OCI-LY7 (cell line): ENCODE results near the gene STX8. TPM values are rescaled to one million over a fixed set of nuclear protein-coding genes. Genes with fewer than 3 reads are reported as not detected.

Experiments
- BruUV-seq: library from RNA; stranded (reverse); fragments of 400-500 nt; replicated peaks from 2 replicates; lab custom pipeline; 2021; lab: Mats Ljungman, UMichigan
- CTCF ChIA-PET: fragments of 300-600 bp; sonication (Branson Sonifier 250); formaldehyde crosslinking; loops from one replicate; lab custom pipeline; 2022; ENCODE audit warnings: antibody characterized with exemption; ENCODE audit not compliant: unreplicated experiment; lab: Charles Lee
- POLR2A ChIA-PET: fragments of 300-600 bp; sonication (Branson Sonifier 250); formaldehyde crosslinking; loops from one replicate; lab custom pipeline; 2022; ENCODE audit warnings: antibody characterized with exemption; lab: Charles Lee
- DNase-seq: peaks from one replicate; pipeline ENCODE4 v3.0.0-alpha.2; 2015; ENCODE audit warnings: low spot score
- H2AFZ ChIP-seq: fragments of 200-600 bp; sonication (generic), shearing (Covaris generic); 2 replicates; pipeline ENCODE4 v1.6.1; 2014; ENCODE audit warnings: mild to moderate bottlenecking, antibody characterized with exemption, low read length, moderate library complexity
- H3K27ac ChIP-seq: fragments of 200-600 bp; sonication (generic); 2 replicates; pipeline ENCODE4 v1.5.1; 2014; ENCODE audit warnings: mixed run types, low read depth, mild to moderate bottlenecking, moderate library complexity, low read length, inconsistent platforms; ENCODE audit not compliant: poor library complexity, severe bottlenecking
- H3K36me3 ChIP-seq: fragments of 200-600 bp; sonication (generic); 2 replicates; pipeline ENCODE4 v1.6.1; 2014; ENCODE audit warnings: mild to moderate bottlenecking, antibody characterized with exemption, low read length, moderate library complexity, mixed read lengths; ENCODE audit not compliant: insufficient read depth
- H3K4me1 ChIP-seq: fragments of 200-600 bp; sonication (generic); 2 replicates; pipeline ENCODE4 v1.5.1; 2014; ENCODE audit warnings: mild to moderate bottlenecking, low read length; ENCODE audit not compliant: insufficient read depth, poor library complexity, severe bottlenecking
- H3K4me2 ChIP-seq: fragments of 200-600 bp; sonication (generic); 2 replicates; pipeline ENCODE4 v1.6.1; 2014; ENCODE audit warnings: mild to moderate bottlenecking, low read length
- H3K4me3 ChIP-seq: fragments of 200-600 bp; sonication (generic); 2 replicates; pipeline ENCODE4 v1.5.1; 2014; ENCODE audit warnings: mild to moderate bottlenecking, low read depth, low read length; ENCODE audit not compliant: poor library complexity, severe bottlenecking
- H3K79me2 ChIP-seq: fragments of 200-600 bp; sonication (generic); 2 replicates; pipeline ENCODE4 v1.6.1; 2016; ENCODE audit warnings: low read depth, mild to moderate bottlenecking, low read length, moderate library complexity, mixed read lengths; ENCODE audit not compliant: insufficient read depth
- H3K9me2 ChIP-seq: fragments of 200-600 bp; sonication (generic); 2 replicates; pipeline ENCODE4 v1.6.1; 2016; ENCODE audit warnings: mild to moderate bottlenecking, low read length, mixed read lengths; ENCODE audit not compliant: insufficient read depth
- H3K9me3 ChIP-seq: fragments of 200-600 bp; sonication (generic); 2 replicates; pipeline ENCODE4 v1.6.1; 2014; ENCODE audit warnings: mild to moderate bottlenecking, mixed run types, low read length, mixed read lengths
- H4K20me1 ChIP-seq: fragments of 200-600 bp; sonication (generic); 2 replicates; pipeline ENCODE4 v1.6.1; 2014; ENCODE audit warnings: mild to moderate bottlenecking, antibody characterized with exemption, low read length, moderate library complexity, mixed read lengths; ENCODE audit not compliant: insufficient read depth
- CTCF ChIP-seq: fragments of 200-600 bp; sonication (generic); conservative IDR thresholded peaks from 2 replicates; pipeline ENCODE4 v1.5.1; 2014; ENCODE audit warnings: mild to moderate bottlenecking, antibody characterized with exemption, low read length, moderate library complexity, mixed read lengths
- EZH2phosphoT487 ChIP-seq: fragments of 200-600 bp; sonication (generic); IDR thresholded peaks from 2 replicates; pipeline ENCODE4 v1.6.1; 2018; ENCODE audit warnings: low read depth, borderline replicate concordance, mild to moderate bottlenecking, mixed run types, antibody characterized with exemption, low read length, moderate library complexity, mixed read lengths
- intact Hi-C: fragments of 100-400 bp; cut with micrococcal nuclease; formaldehyde crosslinking; loops from one replicate; pipeline ENCODE4 v1.10.0; 2022; ENCODE audit not compliant: unreplicated experiment
- total RNA-seq, 2 experiments: library from RNA; depleted of rRNA in 1 of 2; stranded (reverse); fragments of >200 nt in 1 of 2; shearing (Covaris generic) in 1 of 2; gene quantifications; 2 replicates each; pipeline ENCODE4 v1.2.3, GENCODE V29; 2014 to 2022

Gene STX8
- total RNA-seq, 2 experiments from 2014 or later, result 56.7 to 69.0 TPM

- H3K9me3 ChIP-seq, result no peaks in the 10 kb centered on the region
- no peaks in the 10 kb centered on the region for H4K20me1 ChIP-seq
- CTCF ChIA-PET, result no interaction called here
- no peaks in the 10 kb centered on the region for H3K79me2 ChIP-seq
- H3K36me3 ChIP-seq, result no peaks in the 10 kb centered on the region
- peak; percentile 16 for DNase-seq
- H3K4me1 ChIP-seq, result no peaks in the 10 kb centered on the region
- H2AFZ ChIP-seq, result no peak overlapping the region
- TF ChIP-seq CTCF (peak; percentile 75), EZH2phosphoT487 (no peak)
- H3K9me2 ChIP-seq, result no peaks in the 10 kb centered on the region
- no TSS peak for BruUV-seq
- no peak overlapping the region for H3K27ac ChIP-seq
- POLR2A ChIA-PET, result no interaction called here
- no peak overlapping the region for H3K4me3 ChIP-seq
- intact Hi-C loops, result loop anchor here (10.0 kb wide), 1 partner anchor 152 kb away; no protein-coding TSS in a partner anchor
- H3K4me2 ChIP-seq, result no peak overlapping the region
These were observed 172.9 kb downstream of the STX8 start for GRCh38 chr17:9402590-9403199.

- TF ChIP-seq EZH2phosphoT487, result no peak
- TF ChIP-seq CTCF, result no peak
- no peak overlapping the region for H2AFZ ChIP-seq
- BruUV-seq, result no TSS peak
- H3K4me2 ChIP-seq, result no peak overlapping the region
- H3K9me3 ChIP-seq, result no peaks in the 10 kb centered on the region
- intact Hi-C loops, result loop anchor here (2.0 to 10.0 kb wide), 2 partner anchors 21 to 153 kb away; no protein-coding TSS in a partner anchor
- H3K4me1 ChIP-seq, result no peaks in the 10 kb centered on the region
- no peak for DNase-seq
- H3K9me2 ChIP-seq, result no peaks in the 10 kb centered on the region
- no peaks in the 10 kb centered on the region for H4K20me1 ChIP-seq
- ChIA-PET POLR2A (interaction anchor here (0.6 kb wide), 1 partner anchor 1726 kb away, joined by 3 read pairs; no protein-coding TSS in a partner anchor), CTCF (no interaction called here)
- no peaks in the 10 kb centered on the region for H3K79me2 ChIP-seq
- H3K4me3 ChIP-seq, result no peak overlapping the region
- no peaks in the 10 kb centered on the region for H3K36me3 ChIP-seq
- no peak overlapping the region for H3K27ac ChIP-seq
These were observed 174.2 kb downstream of the STX8 start for GRCh38 chr17:9401434-9401833.

DNA sequence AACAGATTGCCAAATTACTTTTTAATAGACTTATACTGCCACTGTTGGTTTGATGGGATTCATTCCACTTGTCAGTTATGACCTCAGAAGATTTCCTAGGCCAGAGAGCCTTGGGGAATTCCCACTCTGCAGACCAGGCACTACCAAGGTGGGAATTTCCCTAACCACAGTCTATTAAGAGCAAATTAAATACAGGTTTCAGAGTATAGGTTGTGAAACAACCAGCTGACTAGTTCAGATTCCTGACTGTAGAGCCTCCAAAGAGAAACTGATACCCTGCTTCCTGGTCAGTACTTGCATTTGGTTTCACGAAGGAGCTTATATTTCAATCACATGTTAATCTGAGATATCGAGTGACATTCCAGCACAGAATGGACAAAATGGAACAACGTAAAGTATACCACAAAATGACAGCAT is 186.5 kb downstream of the STX8 start:
- no peak overlapping the region for H3K4me2 ChIP-seq
- intact Hi-C loops, result no loop called here
- H3K4me1 ChIP-seq, result no peaks in the 10 kb centered on the region
- no peak overlapping the region for H3K4me3 ChIP-seq
- CTCF ChIA-PET, result no interaction called here
- POLR2A ChIA-PET, result no interaction called here
- H3K9me2 ChIP-seq, result no peaks in the 10 kb centered on the region
- TF ChIP-seq CTCF, result no peak
- H3K9me3 ChIP-seq, result peaks cover 12% of the 10 kb centered on the region; the same call in 1 of the 2 replicates
- H4K20me1 ChIP-seq, result no peaks in the 10 kb centered on the region
- no TSS peak for BruUV-seq
- no peaks in the 10 kb centered on the region for H3K36me3 ChIP-seq
- no peaks in the 10 kb centered on the region for H3K79me2 ChIP-seq
- H3K27ac ChIP-seq, result no peak overlapping the region
- no peak overlapping the region for H2AFZ ChIP-seq
- DNase-seq, result no peak
